H1 (cell line): Measurements from ENCODE around the gene ARRB1.

Experiments
- CTCF ChIP-seq, 3 experiments: IDR thresholded peaks; 1 replicate in 2 of 3; 2 replicates in 1 of 3; pipeline versions ENCODE4 v1.5.1 to v1.6.1; 2011; ENCODE audit warnings: low read length in 3 of 3, mild to moderate bottlenecking in 3 of 3, inconsistent platforms in 2 of 3, low read depth in 1 of 3, moderate library complexity in 1 of 3; ENCODE audit not compliant: insufficient read depth in 1 of 3; ENCODE audit errors: control extremely low read depth in 1 of 3
- JUND ChIP-seq: IDR thresholded peaks from 2 replicates; pipeline ENCODE4 v1.6.1; 2011; ENCODE audit warnings: mild to moderate bottlenecking, improper control_type of control experiment, low read length
- POLR2AphosphoS5 ChIP-seq: IDR thresholded peaks from 2 replicates; pipeline ENCODE4 v1.6.1; 2011; ENCODE audit warnings: low read depth, low read length
- RAD21 ChIP-seq, 2 experiments: IDR thresholded peaks in 1 of 2; conservative IDR thresholded peaks in 1 of 2; 2 replicates each; pipeline ENCODE4 v1.6.1; 2011; ENCODE audit warnings: low read depth in 2 of 2, low read length in 2 of 2, improper control_type of control experiment in 1 of 2, inconsistent platforms in 1 of 2, mild to moderate bottlenecking in 1 of 2, moderate library complexity in 1 of 2
- SAP30 ChIP-seq: fragments of 300-600 bp; sonication (generic); IDR thresholded peaks from 2 replicates; pipeline ENCODE4 v1.7.1; 2012; ENCODE audit warnings: low read length, moderate library complexity, mild to moderate bottlenecking, inconsistent platforms; ENCODE audit not compliant: insufficient read depth, insufficient replicate concordance
- TEAD4 ChIP-seq: IDR thresholded peaks from 2 replicates; pipeline ENCODE4 v1.6.1; 2012; ENCODE audit warnings: low read depth, low read length, inconsistent platforms, mixed read lengths

- TF ChIP-seq SAP30 (no peak), JUND (no peak), TEAD4 (no peak), RAD21 (IDR thresholded peaks at IDR 0.05 in 1 of 2, conservative IDR thresholded peaks at IDR 0.05 in 1 of 2; ENCODE audit: low read depth in 2 of 2, low read length in 2 of 2) (peak; percentile 29 to 56; a peak in 3 of 4 replicates), POLR2AphosphoS5 (no peak), CTCF (IDR thresholded peaks at IDR 0.05; ENCODE audit: control extremely low read depth in 1 of 3, insufficient read depth in 1 of 3, low read depth in 1 of 3, low read length in 3 of 3) (peak in 2 of 3 experiments; percentile 9 to 19; a peak in 2 of 4 replicates)
These were observed 11.6 kb downstream of the ARRB1 start for GRCh38 chr11:75339685-75340409.
